Measurements from ENCODE around the gene PTPRJ.

PTPRJ gene

GRCh38 chr11:48063424-48063978 lies 83.1 kb downstream of the PTPRJ start:
- DNase-seq (ENCODE audit: low read depth, low spot score), result no peak

GRCh38 chr11:48064306-48064705 lies 83.9 kb downstream of the PTPRJ start:
- no peak for DNase-seq (ENCODE audit: low read depth, low spot score)

GRCh38 chr11:48066881-48067800 lies 86.8 kb downstream of the PTPRJ start:
- DNase-seq (ENCODE audit: low read depth, low spot score), result no peak

- no peak for DNase-seq (ENCODE audit: low read depth, low spot score)
Observed at GRCh38 chr11:48073031-48073861, 92.9 kb downstream of the PTPRJ start.

- DNase-seq (ENCODE audit: low read depth, low spot score), result no peak
Observed at GRCh38 chr11:48074425-48075181, 94.2 kb downstream of the PTPRJ start.

- no peak for DNase-seq (ENCODE audit: low read depth, low spot score)
Observed at GRCh38 chr11:48075637-48076036, 95.3 kb downstream of the PTPRJ start.

- DNase-seq (ENCODE audit: low read depth, low spot score), result no peak
Observed at GRCh38 chr11:48077251-48077650, 96.9 kb downstream of the PTPRJ start.

- DNase-seq (ENCODE audit: low read depth, low spot score), result no peak
Observed at GRCh38 chr11:48078689-48079088, 98.3 kb downstream of the PTPRJ start.

- no peak for DNase-seq (ENCODE audit: low read depth, low spot score)
Observed at GRCh38 chr11:48079596-48079995, 99.2 kb downstream of the PTPRJ start.

- DNase-seq (ENCODE audit: low read depth, low spot score), result no peak
Observed at GRCh38 chr11:48080301-48080861, 100.0 kb downstream of the PTPRJ start.

GRCh38 chr11:48081151-48082010 lies 101.0 kb downstream of the PTPRJ start:
- no peak for DNase-seq (ENCODE audit: low read depth, low spot score)

- no peak for DNase-seq (ENCODE audit: low read depth, low spot score)
Observed at GRCh38 chr11:48082771-48083170, 102.4 kb downstream of the PTPRJ start.

GRCh38 chr11:48083421-48083820 lies 103.1 kb downstream of the PTPRJ start:
- DNase-seq (ENCODE audit: low read depth, low spot score), result no peak

- no peak for DNase-seq (ENCODE audit: low read depth, low spot score)
Observed at GRCh38 chr11:48085688-48086087, 105.3 kb downstream of the PTPRJ start.

GRCh38 chr11:48087422-48087821 lies 107.1 kb downstream of the PTPRJ start:
- DNase-seq (ENCODE audit: low read depth, low spot score), result no peak

- no peak for DNase-seq (ENCODE audit: low read depth, low spot score)
Observed at GRCh38 chr11:48087974-48088681, 107.8 kb downstream of the PTPRJ start.

- DNase-seq (ENCODE audit: low read depth, low spot score), result no peak
Observed at GRCh38 chr11:48088682-48089050, 108.3 kb downstream of the PTPRJ start.

GRCh38 chr11:48090174-48090573 lies 109.8 kb downstream of the PTPRJ start:
- no peak for DNase-seq (ENCODE audit: low read depth, low spot score)

GRCh38 chr11:48091426-48092102 lies 111.2 kb downstream of the PTPRJ start:
- no peak for DNase-seq (ENCODE audit: low read depth, low spot score)
